Lower lobe of right lung (tissue), 2 donors: ENCODE measurements around the gene SBSN. TPM values are rescaled to one million over a fixed set of nuclear protein-coding genes. Genes with fewer than 3 reads are reported as not detected.

Experiments used
- ATAC-seq, 2 donors: fragments of 200-7000 bp; cut with Tn5 transposase; one replicate each; pipeline ENCODE4 v1.9.1; 2020 to 2022; ENCODE audit warnings: mild to moderate bottlenecking in 2 of 2, moderate library complexity in 2 of 2
- DNase-seq: peaks from one replicate; pipeline ENCODE4 v3.0.0-alpha.2; 2020
- H3K27ac ChIP-seq: fragments of 200-600 bp; one replicate; pipeline ENCODE4 v1.8.0; 2022
- H3K27me3 ChIP-seq: fragments of 200-600 bp; one replicate; pipeline ENCODE4 v1.8.0; 2022; ENCODE audit warnings: low read depth
- H3K36me3 ChIP-seq: fragments of 200-600 bp; one replicate; pipeline ENCODE4 v1.8.0; 2022; ENCODE audit warnings: mild to moderate bottlenecking
- H3K4me1 ChIP-seq: fragments of 200-600 bp; one replicate; pipeline ENCODE4 v1.8.0; 2022
- H3K4me3 ChIP-seq: fragments of 200-600 bp; one replicate; pipeline ENCODE4 v1.8.0; 2022; ENCODE audit warnings: mild to moderate bottlenecking
- H3K9me3 ChIP-seq: fragments of 200-600 bp; one replicate; pipeline ENCODE4 v1.8.0; 2022
- CTCF ChIP-seq: fragments of 200-600 bp; IDR thresholded peaks from one replicate; pipeline ENCODE4 v1.8.0; 2022; ENCODE audit warnings: antibody characterized with exemption, mild to moderate bottlenecking
- intact Hi-C: fragments of 100-400 bp; cut with DNase I; formaldehyde crosslinking; loops from one replicate; pipeline ENCODE4 v1.11.0; 2022
- total RNA-seq: library from RNA; stranded (reverse); fragmentation: NEBNext Ultra II Directional; extraction: Animal tissue kit (Norgen Biotek cat#: 25700); gene quantifications from one replicate; pipeline ENCODE4 v1.2.1, GENCODE V29; 2021
- donor health status: DM: no; HTN: yes; CAD: no; lungs with severe emphysema.

Gene SBSN
- total RNA-seq, 1 donor from 2014 or later, result not detected

- no peak for ATAC-seq
- DNase-seq, result no peak
- intact Hi-C loops, result no loop called here
These were observed 37.7 kb downstream of the SBSN start, which contains the start of gene KRTDAP for GRCh38 chr19:35490364-35490763. TSS of gene KRTDAP (minus strand) at chr19:35490464. CDS start at chr19:35490442, 22 bp downstream.

DNA sequence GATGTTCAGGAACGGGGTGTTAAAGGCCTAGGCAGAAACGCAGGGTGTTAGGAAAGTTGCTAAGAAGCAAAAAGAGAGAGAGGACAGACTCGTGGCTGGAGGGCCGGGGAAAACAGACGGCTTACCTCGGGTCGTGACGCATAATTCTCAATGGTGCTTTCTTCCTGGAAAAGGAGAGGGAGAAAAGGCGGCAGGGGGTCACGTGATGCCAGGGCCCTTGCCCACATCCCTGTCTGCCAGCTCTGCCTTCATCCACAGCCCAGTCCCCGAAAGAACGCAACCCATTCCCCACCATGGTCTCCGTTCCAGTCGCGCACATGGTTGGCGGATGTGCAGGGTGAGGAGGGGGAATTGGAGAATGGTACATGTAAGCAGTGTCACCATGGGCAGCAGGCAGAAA lies 39.4 kb downstream of the SBSN start:
- ATAC-seq, result no peak
- intact Hi-C loops, result no loop called here
- no peak for DNase-seq
- Histone ChIP-seq H3K4me3 (no peak overlapping the region), H3K9me3 (no peaks in the 10 kb centered on the region), H3K27me3 (peaks cover 5% of the 10 kb centered on the region), H3K36me3 (no peaks in the 10 kb centered on the region), H3K27ac (no peak overlapping the region), H3K4me1 (no peaks in the 10 kb centered on the region)
- TF ChIP-seq CTCF, result no peak

More at GRCh38 chr19:35490364-35490763, 37.7 kb downstream of the SBSN start, which contains the start of gene KRTDAP:
- peaks cover 4% of the 10 kb centered on the region for H3K4me1 ChIP-seq
- no peak within 1 kb of the TSS for H3K27ac ChIP-seq
- H3K36me3 ChIP-seq, result no peaks in the 10 kb centered on the region
- H3K27me3 ChIP-seq, result peaks cover 10% of the 10 kb centered on the region
- no peaks in the 10 kb centered on the region for H3K9me3 ChIP-seq
- no peak for TF ChIP-seq CTCF
- no peak within 1 kb of the TSS for H3K4me3 ChIP-seq

- DNase-seq, result no peak
- TF ChIP-seq CTCF, result no peak
These were observed 40.4 kb downstream of the SBSN start for GRCh38 chr19:35487656-35488182.

GRCh38 chr19:35486268-35486708 lies 41.8 kb downstream of the SBSN start:
- Histone ChIP-seq H3K4me3 (no peak overlapping the region), H3K9me3 (no peaks in the 10 kb centered on the region), H3K36me3 (no peaks in the 10 kb centered on the region), H3K4me1 (no peaks in the 10 kb centered on the region), H3K27me3 (no peaks in the 10 kb centered on the region), H3K27ac (no peak overlapping the region)
- DNase-seq (no peak), ATAC-seq (no peak)
- intact Hi-C loops, result no loop called here
- TF ChIP-seq CTCF, result no peak

More at GRCh38 chr19:35487656-35488182, 40.4 kb downstream of the SBSN start:
- peaks cover 5% of the 10 kb centered on the region for H3K27me3 ChIP-seq
- H3K4me1 ChIP-seq, result no peaks in the 10 kb centered on the region
- H3K36me3 ChIP-seq, result no peaks in the 10 kb centered on the region
- no peak overlapping the region for H3K4me3 ChIP-seq
- no peaks in the 10 kb centered on the region for H3K9me3 ChIP-seq
- no peak for ATAC-seq
- intact Hi-C loops, result no loop called here
- no peak overlapping the region for H3K27ac ChIP-seq

DNA sequence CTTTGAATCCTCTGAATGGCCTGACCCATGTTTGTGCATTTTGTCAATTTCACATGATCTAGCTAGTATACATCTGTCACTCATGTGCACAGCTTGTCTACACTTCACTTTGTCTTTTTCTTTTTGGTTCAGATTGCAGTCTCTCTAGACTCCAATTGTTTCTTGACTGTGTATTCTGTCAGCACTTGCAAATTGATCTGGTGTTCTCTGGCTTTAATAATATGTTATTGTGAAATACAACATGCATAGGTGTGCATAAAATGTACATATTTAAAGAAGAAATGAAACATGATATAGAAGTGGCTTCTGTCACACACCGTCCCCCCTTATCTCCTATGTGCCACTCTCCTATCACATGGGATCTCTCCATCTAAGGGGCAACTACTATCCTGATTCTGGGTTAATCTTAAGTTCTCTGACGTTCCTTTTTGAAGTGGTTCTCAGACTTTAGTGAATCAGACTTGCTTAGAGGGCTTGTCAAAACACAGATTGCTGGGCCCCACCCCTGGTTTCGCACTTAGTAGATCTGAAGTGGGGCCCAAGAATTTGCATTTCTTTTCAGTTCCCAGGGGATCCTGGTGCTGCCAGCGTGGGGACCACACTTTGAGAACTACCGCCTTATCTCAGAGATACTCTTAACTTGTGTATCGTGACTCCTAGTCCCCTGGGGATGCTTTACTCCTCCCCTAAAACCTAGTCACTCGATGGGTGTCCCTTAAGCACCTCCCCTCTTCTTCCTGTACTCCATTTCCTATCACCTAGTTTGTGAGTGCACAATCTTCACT lies 43.7 kb downstream of the SBSN start:
- Histone ChIP-seq H3K4me3 (no peak overlapping the region), H3K27me3 (no peaks in the 10 kb centered on the region), H3K9me3 (no peaks in the 10 kb centered on the region), H3K27ac (no peak overlapping the region), H3K4me1 (no peaks in the 10 kb centered on the region), H3K36me3 (no peaks in the 10 kb centered on the region)
- DNase-seq (no peak), ATAC-seq (no peak)
- TF ChIP-seq CTCF, result no peak
- intact Hi-C loops, result no loop called here
